ENCODE results near the gene GMCL2. TPM values are rescaled to one million over a fixed set of nuclear protein-coding genes. Genes with fewer than 3 reads are reported as not detected.

Gene GMCL2
- total and polyA plus RNA-seq, 9 of the 15 experiments (the other 6 are each of a cell fraction or from before 2014, with no cell fraction given), result 0.04 TPM; not detected in 8

DNA sequence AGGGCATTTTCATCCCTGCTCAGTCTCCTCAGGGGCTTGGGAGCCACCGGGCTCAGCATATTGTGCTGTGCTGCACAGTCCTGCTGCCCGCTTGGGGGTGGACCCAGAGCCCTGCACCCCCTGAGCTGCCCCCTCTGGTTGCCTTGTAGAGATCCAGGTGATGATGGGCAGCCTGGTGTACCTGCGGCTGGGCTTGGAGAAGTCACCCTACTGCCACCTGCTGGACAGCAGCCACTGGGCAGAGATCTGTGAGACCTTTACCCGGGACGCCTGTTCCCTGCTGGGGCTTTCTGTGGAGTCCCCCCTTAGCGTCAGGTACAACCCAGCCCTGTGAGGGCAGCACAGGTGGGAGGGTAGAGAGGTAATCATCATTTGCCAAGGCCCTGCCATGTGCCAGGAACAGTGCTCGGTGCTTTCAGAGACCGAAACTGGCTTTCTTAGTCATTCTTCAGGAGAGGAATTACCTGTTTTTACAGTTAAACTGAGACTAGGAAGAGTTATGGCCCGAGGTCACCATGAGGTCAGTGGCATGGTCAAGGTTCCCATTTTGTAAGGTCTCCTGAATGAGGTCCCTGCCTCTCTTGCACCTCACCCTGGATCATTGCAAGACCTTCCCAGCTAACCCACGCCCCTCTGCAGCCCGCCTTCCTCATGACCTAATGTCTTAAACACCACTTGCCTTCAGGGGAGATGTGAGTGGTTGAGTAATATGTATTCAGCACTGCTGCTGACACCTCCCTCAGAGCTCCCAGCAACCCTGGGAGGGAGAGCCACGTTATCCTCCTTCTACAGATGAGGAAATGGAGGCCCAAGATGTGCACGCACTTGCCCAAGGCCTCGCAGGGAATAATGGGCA, 41.0 kb downstream of the GMCL2 start (continued):
- TF ChIP-seq CC2D1A (IDR thresholded peaks at IDR 0.05) (0 out of 2 replicates have a peak, but pooled peaks have one; percentile 14), RBM17 (IDR thresholded peaks at IDR 0.05; ENCODE audit: borderline replicate concordance, low read depth, low read length) (no peak), EZH2 (IDR thresholded peaks at IDR 0.05; ENCODE audit: borderline replicate concordance, low read depth, low read length) (no peak), CEBPG (CRISPR knock-in tag; IDR thresholded peaks at IDR 0.05) (peak; percentile 15; the same call in 1 of the 2 replicates), CEBPG (tag; conservative IDR thresholded peaks at IDR 0.05 in 1 of 2, IDR thresholded peaks at IDR 0.05 in 1 of 2) (no peak), ARHGAP35 (IDR thresholded peaks at IDR 0.05; ENCODE audit: partially characterized antibody) (no peak), FOXK1 (CRISPR knock-in tag; IDR thresholded peaks at IDR 0.05; ENCODE audit: borderline replicate concordance) (0 out of 2 replicates have a peak, but pooled peaks have one; percentile 20), JUN (IDR thresholded peaks at IDR 0.05; ENCODE audit: borderline replicate concordance, low read depth, low read length) (no peak), JUN (CRISPR knock-in tag; IDR thresholded peaks at IDR 0.05; ENCODE audit: borderline replicate concordance) (no peak), MEIS2 (IDR thresholded peaks at IDR 0.05; ENCODE audit: partially characterized antibody) (peak; percentile 5), KLF1 (tag; IDR thresholded peaks at IDR 0.05) (no peak)
- TF ChIP-seq, protein P1, sequence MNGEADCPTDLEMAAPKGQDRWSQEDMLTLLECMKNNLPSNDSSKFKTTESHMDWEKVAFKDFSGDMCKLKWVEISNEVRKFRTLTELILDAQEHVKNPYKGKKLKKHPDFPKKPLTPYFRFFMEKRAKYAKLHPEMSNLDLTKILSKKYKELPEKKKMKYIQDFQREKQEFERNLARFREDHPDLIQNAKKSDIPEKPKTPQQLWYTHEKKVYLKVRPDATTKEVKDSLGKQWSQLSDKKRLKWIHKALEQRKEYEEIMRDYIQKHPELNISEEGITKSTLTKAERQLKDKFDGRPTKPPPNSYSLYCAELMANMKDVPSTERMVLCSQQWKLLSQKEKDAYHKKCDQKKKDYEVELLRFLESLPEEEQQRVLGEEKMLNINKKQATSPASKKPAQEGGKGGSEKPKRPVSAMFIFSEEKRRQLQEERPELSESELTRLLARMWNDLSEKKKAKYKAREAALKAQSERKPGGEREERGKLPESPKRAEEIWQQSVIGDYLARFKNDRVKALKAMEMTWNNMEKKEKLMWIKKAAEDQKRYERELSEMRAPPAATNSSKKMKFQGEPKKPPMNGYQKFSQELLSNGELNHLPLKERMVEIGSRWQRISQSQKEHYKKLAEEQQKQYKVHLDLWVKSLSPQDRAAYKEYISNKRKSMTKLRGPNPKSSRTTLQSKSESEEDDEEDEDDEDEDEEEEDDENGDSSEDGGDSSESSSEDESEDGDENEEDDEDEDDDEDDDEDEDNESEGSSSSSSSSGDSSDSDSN (IDR thresholded peaks at IDR 0.05; ENCODE audit: borderline replicate concordance in 1 of 2, low read depth in 2 of 2, low read length in 2 of 2), result no peak
- TF ChIP-seq, protein P2, sequence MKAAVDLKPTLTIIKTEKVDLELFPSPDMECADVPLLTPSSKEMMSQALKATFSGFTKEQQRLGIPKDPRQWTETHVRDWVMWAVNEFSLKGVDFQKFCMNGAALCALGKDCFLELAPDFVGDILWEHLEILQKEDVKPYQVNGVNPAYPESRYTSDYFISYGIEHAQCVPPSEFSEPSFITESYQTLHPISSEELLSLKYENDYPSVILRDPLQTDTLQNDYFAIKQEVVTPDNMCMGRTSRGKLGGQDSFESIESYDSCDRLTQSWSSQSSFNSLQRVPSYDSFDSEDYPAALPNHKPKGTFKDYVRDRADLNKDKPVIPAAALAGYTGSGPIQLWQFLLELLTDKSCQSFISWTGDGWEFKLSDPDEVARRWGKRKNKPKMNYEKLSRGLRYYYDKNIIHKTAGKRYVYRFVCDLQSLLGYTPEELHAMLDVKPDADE (conservative IDR thresholded peaks at IDR 0.05; ENCODE audit: control insufficient read depth, low read depth, low read length), result no peak
- TF ChIP-seq, protein P3, sequence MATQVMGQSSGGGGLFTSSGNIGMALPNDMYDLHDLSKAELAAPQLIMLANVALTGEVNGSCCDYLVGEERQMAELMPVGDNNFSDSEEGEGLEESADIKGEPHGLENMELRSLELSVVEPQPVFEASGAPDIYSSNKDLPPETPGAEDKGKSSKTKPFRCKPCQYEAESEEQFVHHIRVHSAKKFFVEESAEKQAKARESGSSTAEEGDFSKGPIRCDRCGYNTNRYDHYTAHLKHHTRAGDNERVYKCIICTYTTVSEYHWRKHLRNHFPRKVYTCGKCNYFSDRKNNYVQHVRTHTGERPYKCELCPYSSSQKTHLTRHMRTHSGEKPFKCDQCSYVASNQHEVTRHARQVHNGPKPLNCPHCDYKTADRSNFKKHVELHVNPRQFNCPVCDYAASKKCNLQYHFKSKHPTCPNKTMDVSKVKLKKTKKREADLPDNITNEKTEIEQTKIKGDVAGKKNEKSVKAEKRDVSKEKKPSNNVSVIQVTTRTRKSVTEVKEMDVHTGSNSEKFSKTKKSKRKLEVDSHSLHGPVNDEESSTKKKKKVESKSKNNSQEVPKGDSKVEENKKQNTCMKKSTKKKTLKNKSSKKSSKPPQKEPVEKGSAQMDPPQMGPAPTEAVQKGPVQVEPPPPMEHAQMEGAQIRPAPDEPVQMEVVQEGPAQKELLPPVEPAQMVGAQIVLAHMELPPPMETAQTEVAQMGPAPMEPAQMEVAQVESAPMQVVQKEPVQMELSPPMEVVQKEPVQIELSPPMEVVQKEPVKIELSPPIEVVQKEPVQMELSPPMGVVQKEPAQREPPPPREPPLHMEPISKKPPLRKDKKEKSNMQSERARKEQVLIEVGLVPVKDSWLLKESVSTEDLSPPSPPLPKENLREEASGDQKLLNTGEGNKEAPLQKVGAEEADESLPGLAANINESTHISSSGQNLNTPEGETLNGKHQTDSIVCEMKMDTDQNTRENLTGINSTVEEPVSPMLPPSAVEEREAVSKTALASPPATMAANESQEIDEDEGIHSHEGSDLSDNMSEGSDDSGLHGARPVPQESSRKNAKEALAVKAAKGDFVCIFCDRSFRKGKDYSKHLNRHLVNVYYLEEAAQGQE (IDR thresholded peaks at IDR 0.05; ENCODE audit: borderline replicate concordance), result peak; percentile 82
- TF ChIP-seq, protein P3 (CRISPR knock-in tag; IDR thresholded peaks at IDR 0.05; ENCODE audit: low read depth), result 0 out of 2 replicates have a peak, but pooled peaks have one; percentile 54

All from K562 (cell line).